Neural cell (in vitro differentiated cells): ENCODE measurements around the gene AFTPH.

ENCODE experiments used
- POLR2AphosphoS5 ChIP-seq: IDR thresholded peaks from 2 replicates; pipeline ENCODE4 v1.6.1; 2012
- TF ChIP-seq, protein P1 (sequence below): fragments of 450-650 bp; IDR thresholded peaks from 2 replicates; pipeline ENCODE4 v1.5.1; 2014; ENCODE audit warnings: antibody characterized with exemption, mild to moderate bottlenecking, moderate library complexity; ENCODE audit not compliant: poor library complexity, severe bottlenecking

DNA sequence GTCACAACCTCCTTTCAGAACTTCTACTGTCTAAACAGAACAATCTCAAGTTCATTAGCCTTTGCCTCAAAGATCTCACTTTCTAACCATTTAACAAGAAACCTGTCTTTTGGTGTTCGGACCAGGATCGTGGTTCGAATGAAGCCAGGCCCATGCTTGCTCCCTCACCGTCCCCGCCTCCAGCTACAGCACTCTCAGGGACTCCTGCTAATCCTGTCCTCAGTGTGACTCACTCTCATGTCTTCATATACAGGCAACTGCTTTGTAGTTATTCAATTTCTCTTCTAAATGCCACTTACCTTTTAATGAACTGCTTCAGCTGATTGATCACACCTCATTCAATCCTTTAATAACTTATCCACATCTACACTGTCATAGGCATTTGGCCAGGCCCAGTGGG lies 113.8 kb downstream of the AFTPH start:
- TF ChIP-seq, protein P1, sequence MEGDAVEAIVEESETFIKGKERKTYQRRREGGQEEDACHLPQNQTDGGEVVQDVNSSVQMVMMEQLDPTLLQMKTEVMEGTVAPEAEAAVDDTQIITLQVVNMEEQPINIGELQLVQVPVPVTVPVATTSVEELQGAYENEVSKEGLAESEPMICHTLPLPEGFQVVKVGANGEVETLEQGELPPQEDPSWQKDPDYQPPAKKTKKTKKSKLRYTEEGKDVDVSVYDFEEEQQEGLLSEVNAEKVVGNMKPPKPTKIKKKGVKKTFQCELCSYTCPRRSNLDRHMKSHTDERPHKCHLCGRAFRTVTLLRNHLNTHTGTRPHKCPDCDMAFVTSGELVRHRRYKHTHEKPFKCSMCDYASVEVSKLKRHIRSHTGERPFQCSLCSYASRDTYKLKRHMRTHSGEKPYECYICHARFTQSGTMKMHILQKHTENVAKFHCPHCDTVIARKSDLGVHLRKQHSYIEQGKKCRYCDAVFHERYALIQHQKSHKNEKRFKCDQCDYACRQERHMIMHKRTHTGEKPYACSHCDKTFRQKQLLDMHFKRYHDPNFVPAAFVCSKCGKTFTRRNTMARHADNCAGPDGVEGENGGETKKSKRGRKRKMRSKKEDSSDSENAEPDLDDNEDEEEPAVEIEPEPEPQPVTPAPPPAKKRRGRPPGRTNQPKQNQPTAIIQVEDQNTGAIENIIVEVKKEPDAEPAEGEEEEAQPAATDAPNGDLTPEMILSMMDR, result no peak
- TF ChIP-seq POLR2AphosphoS5, result no peak
